ENCODE measurements around the gene KCMF1.

The KCMF1 gene

GRCh38 chr2:84971510-84972206 is 697 bp downstream of the KCMF1 start:
- peak; percentile 58 for DNase-seq
- in situ Hi-C loops (cut with MboI; ENCODE audit: low pct_unique_long_range_greater_than_20kb, low sequenced_read_pairs): no loop called here

GRCh38 chr2:84972207-84972783 is 1.3 kb downstream of the KCMF1 start:
- in situ Hi-C loops (cut with MboI; ENCODE audit: low pct_unique_long_range_greater_than_20kb, low sequenced_read_pairs): no loop called here
- no peak for DNase-seq

- in situ Hi-C loops (cut with MboI; ENCODE audit: low pct_unique_long_range_greater_than_20kb, low sequenced_read_pairs): no loop called here
- no peak for DNase-seq
Observed at GRCh38 chr2:84972932-84973331, 2.0 kb downstream of the KCMF1 start.

GRCh38 chr2:84980263-84980983 is 9.5 kb downstream of the KCMF1 start:
- DNase-seq: no peak
- in situ Hi-C loops (cut with MboI; ENCODE audit: low pct_unique_long_range_greater_than_20kb, low sequenced_read_pairs): no loop called here

GRCh38 chr2:84986018-84986417 is 15.1 kb downstream of the KCMF1 start:
- in situ Hi-C loops (cut with MboI; ENCODE audit: low pct_unique_long_range_greater_than_20kb, low sequenced_read_pairs): no loop called here
- no peak for DNase-seq

GRCh38 chr2:84989422-84989821 is 18.5 kb downstream of the KCMF1 start:
- no peak for DNase-seq
- in situ Hi-C loops (cut with MboI; ENCODE audit: low pct_unique_long_range_greater_than_20kb, low sequenced_read_pairs): no loop called here

- no peak for DNase-seq
- in situ Hi-C loops (cut with MboI; ENCODE audit: low pct_unique_long_range_greater_than_20kb, low sequenced_read_pairs): no loop called here
Observed at GRCh38 chr2:84989927-84990326, 19.0 kb downstream of the KCMF1 start.

GRCh38 chr2:84991404-84992160 is 20.6 kb downstream of the KCMF1 start:
- in situ Hi-C loops (cut with MboI; ENCODE audit: low pct_unique_long_range_greater_than_20kb, low sequenced_read_pairs): no loop called here
- no peak for DNase-seq

- DNase-seq: no peak
- in situ Hi-C loops (cut with MboI; ENCODE audit: low pct_unique_long_range_greater_than_20kb, low sequenced_read_pairs): no loop called here
Observed at GRCh38 chr2:84995826-84996225, 24.9 kb downstream of the KCMF1 start.

- DNase-seq: no peak
- in situ Hi-C loops (cut with MboI; ENCODE audit: low pct_unique_long_range_greater_than_20kb, low sequenced_read_pairs): no loop called here
Observed at GRCh38 chr2:84996909-84997308, 25.9 kb downstream of the KCMF1 start.

GRCh38 chr2:84999553-84999955 is 28.6 kb downstream of the KCMF1 start:
- no peak for DNase-seq
- in situ Hi-C loops (cut with MboI; ENCODE audit: low pct_unique_long_range_greater_than_20kb, low sequenced_read_pairs): no loop called here

- DNase-seq: no peak
- in situ Hi-C loops (cut with MboI; ENCODE audit: low pct_unique_long_range_greater_than_20kb, low sequenced_read_pairs): no loop called here
Observed at GRCh38 chr2:85001595-85001994, 30.6 kb downstream of the KCMF1 start.

- in situ Hi-C loops (cut with MboI; ENCODE audit: low pct_unique_long_range_greater_than_20kb, low sequenced_read_pairs): no loop called here
Observed at GRCh38 chr2:85002534-85002933, 31.6 kb downstream of the KCMF1 start.

GRCh38 chr2:85008252-85008651 is 37.3 kb downstream of the KCMF1 start:
- in situ Hi-C loops (cut with MboI; ENCODE audit: low pct_unique_long_range_greater_than_20kb, low sequenced_read_pairs): no loop called here
- DNase-seq: no peak

More at GRCh38 chr2:85002534-85002933, 31.6 kb downstream of the KCMF1 start:
- DNase-seq: no peak

- peak; percentile 90 for DNase-seq
- in situ Hi-C loops (cut with MboI; ENCODE audit: low pct_unique_long_range_greater_than_20kb, low sequenced_read_pairs): no loop called here
Observed at GRCh38 chr2:85009019-85009618, 38.2 kb downstream of the KCMF1 start.

- in situ Hi-C loops (cut with MboI; ENCODE audit: low pct_unique_long_range_greater_than_20kb, low sequenced_read_pairs): no loop called here
Observed at GRCh38 chr2:85010404-85010803, 39.4 kb downstream of the KCMF1 start.

GRCh38 chr2:85011098-85011497 is 40.1 kb downstream of the KCMF1 start:
- in situ Hi-C loops (cut with MboI; ENCODE audit: low pct_unique_long_range_greater_than_20kb, low sequenced_read_pairs): no loop called here
- no peak for DNase-seq

More at GRCh38 chr2:85010404-85010803, 39.4 kb downstream of the KCMF1 start:
- DNase-seq: no peak

GRCh38 chr2:85011747-85012146 is 40.8 kb downstream of the KCMF1 start:
- DNase-seq: no peak
- in situ Hi-C loops (cut with MboI; ENCODE audit: low pct_unique_long_range_greater_than_20kb, low sequenced_read_pairs): no loop called here

GRCh38 chr2:85012431-85012830 is 41.5 kb downstream of the KCMF1 start:
- DNase-seq: no peak
- in situ Hi-C loops (cut with MboI; ENCODE audit: low pct_unique_long_range_greater_than_20kb, low sequenced_read_pairs): no loop called here
